ENCODE measurements around the gene MACROH2A1. TPM values are rescaled to one million over a fixed set of nuclear protein-coding genes. Genes with fewer than 3 reads are reported as not detected.

MACROH2A1 gene
- total and polyA plus RNA-seq, 10 of the 15 experiments (the other 5 are each of a cell fraction or from before 2014, with no cell fraction given): 45.7 to 230 (median 196) TPM

- no peak for TF ChIP-seq ATF7 (IDR thresholded peaks at IDR 0.05; ENCODE audit: low read depth)
- TF ChIP-seq TCF12 (IDR thresholded peaks at IDR 0.05; ENCODE audit: low read depth, low read length): no peak
- TF ChIP-seq BHLHE40 (IDR thresholded peaks at IDR 0.05; ENCODE audit: borderline replicate concordance in 1 of 2, low read depth in 2 of 2, low read length in 1 of 2): no peak
- no peak for TF ChIP-seq CREM (IDR thresholded peaks at IDR 0.05; ENCODE audit: low read depth)
- no peak for TF ChIP-seq NKRF (conservative IDR thresholded peaks at IDR 0.05)
- TF ChIP-seq SMC3 (IDR thresholded peaks at IDR 0.05; ENCODE audit: borderline replicate concordance, low read length): no peak
- no peak for TF ChIP-seq ZNF274 (IDR thresholded peaks at IDR 0.05; ENCODE audit: insufficient read depth, insufficient read length)
- no peak for TF ChIP-seq MAX (IDR thresholded peaks at IDR 0.05; ENCODE audit: low read depth, low read length)
- TF ChIP-seq ZSCAN29 (IDR thresholded peaks at IDR 0.05): no peak
- TF ChIP-seq CBX5 (IDR thresholded peaks at IDR 0.05; ENCODE audit: low read depth): no peak
- no peak for TF ChIP-seq SPI1 (IDR thresholded peaks at IDR 0.05; ENCODE audit: borderline replicate concordance, insufficient read depth, low read depth, low read length)
- TF ChIP-seq IKZF1 (conservative IDR thresholded peaks at IDR 0.05): no peak
- no peak for TF ChIP-seq RCOR1 (conservative IDR thresholded peaks at IDR 0.05; ENCODE audit: low read depth, low read length)
- no peak for TF ChIP-seq EZH2 (IDR thresholded peaks at IDR 0.05; ENCODE audit: borderline replicate concordance, control insufficient read depth, low read depth, low read length)
- no peak for TF ChIP-seq HDAC2 (IDR thresholded peaks at IDR 0.05)
- TF ChIP-seq MEF2B (IDR thresholded peaks at IDR 0.05; ENCODE audit: partially characterized antibody, poor library complexity, severe bottlenecking): no peak
- TF ChIP-seq NFYB (IDR thresholded peaks at IDR 0.05; ENCODE audit: insufficient read depth, low read depth, low read length): no peak
- Histone ChIP-seq H3K79me2 (ENCODE audit: control insufficient read depth, insufficient read depth, low read length) (peaks cover 89% of the 10 kb centered on the region), H4K20me1 (ENCODE audit: control insufficient read depth, insufficient read depth) (peaks cover 14% of the 10 kb centered on the region), H3K36me3 (ENCODE audit: control insufficient read depth in 2 of 2, insufficient read depth in 2 of 2, low read length in 1 of 2) (peaks cover 5 to 6% of the 10 kb centered on the region in 2 experiments; a peak in 2 of 4 replicates), H3K4me3 (no peak overlapping the region), H2AFZ (ENCODE audit: control insufficient read depth, low read depth, low read length) (no peak overlapping the region), H3K9me3 (replicated peaks; ENCODE audit: control insufficient read depth, insufficient read depth, low read length) (no peaks in the 10 kb centered on the region), H3K9ac (ENCODE audit: control insufficient read depth, insufficient read depth, low read length) (no peak overlapping the region), H3K27me3 (replicated peaks in 1 of 2; ENCODE audit: control insufficient read depth in 2 of 2, insufficient read depth in 2 of 2, low read length in 1 of 2) (no peaks in the 10 kb centered on the region), H3K4me1 (ENCODE audit: control insufficient read depth, insufficient read depth, low read length) (peaks cover 23% of the 10 kb centered on the region), H3K4me2 (ENCODE audit: control insufficient read depth, insufficient read depth) (peak overlapping the region; percentile 53), H3K27ac (ENCODE audit: control insufficient read depth, insufficient read depth) (no peak overlapping the region; the same call in 1 of the 2 replicates)
- in situ Hi-C loops (cut with MboI): no loop called here
- 64% methylated on average over 3 of the region's 3 CpGs for WGBS (ENCODE audit: insufficient coverage, insufficient replicate concordance, low lambda C conversion rate, missing lambda C conversion rate)
- FAIRE-seq: no peak
- no TSS peak for BruUV-seq (replicated peaks)
- SMC1A ChIA-PET (ENCODE audit: uncharacterized antibody, unreplicated experiment): interaction anchor here (1.1 to 1.7 kb wide), 2 partner anchors 10 to 18 kb away, joined by 3 to 5 read pairs; no protein-coding TSS in a partner anchor
- DNase-seq (ENCODE audit: low read depth, low spot score): no peak
- no peak for ATAC-seq
- intact Hi-C loops (cut with micrococcal nuclease; ENCODE audit: unreplicated experiment): no loop called here
- POLR2A ChIA-PET: interaction anchor here (0.8 kb wide), 1 partner anchor 48 kb away, joined by 3 read pairs; no protein-coding TSS in a partner anchor
- CTCF ChIA-PET: interaction anchor here (1.1 to 1.8 kb wide), 2 partner anchors 12 to 32 kb away, joined by 3 to 11 read pairs; no protein-coding TSS in a partner anchor
- RAD21 ChIA-PET (ENCODE audit: unreplicated experiment): no interaction called here
Measured at GRCh38 chr5:135393691-135394090, 5.3 kb downstream of the MACROH2A1 start.
